SIG-M5 treated with dmso at 0.1 percent for 504 hours (cell line): Measurements from ENCODE around the gene HSPA9.
A peak's percentile ranks its signal among the peaks of the same experiment; 100 is the strongest.

ENCODE experiments used
- DNase-seq: peaks from one replicate; lab custom pipeline; 2025; ENCODE audit not compliant: unreplicated experiment; lab: John Stamatoyannopoulos, UW

Gene HSPA9

GRCh38 chr5:138536215-138536614, 39.0 kb downstream of the HSPA9 start:
- DNase-seq = no peak

- no peak for DNase-seq
Measured at GRCh38 chr5:138533973-138534941, 40.9 kb downstream of the HSPA9 start.

- no peak for DNase-seq
Measured at GRCh38 chr5:138529812-138530211, 45.4 kb downstream of the HSPA9 start.

- no peak for DNase-seq
Measured at GRCh38 chr5:138528744-138529469, 46.3 kb downstream of the HSPA9 start.

DNA sequence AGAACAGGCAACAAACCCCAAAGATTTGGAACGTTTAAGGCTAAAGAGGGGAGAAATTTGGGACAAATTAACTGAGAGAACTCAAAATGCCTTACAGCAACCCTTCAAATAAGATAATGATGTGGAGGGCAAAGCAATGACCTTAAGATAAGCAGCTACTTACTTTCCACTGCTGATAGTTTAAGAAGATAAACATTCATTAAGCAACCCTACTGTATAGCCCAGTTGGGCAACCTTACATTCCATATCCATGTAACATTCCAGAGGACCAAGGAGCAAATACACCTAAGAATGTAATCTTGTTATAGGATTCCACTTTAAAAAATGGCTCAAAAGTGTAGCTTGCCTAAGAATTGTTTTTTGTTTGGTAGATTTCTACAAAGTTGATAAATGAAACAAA, 47.0 kb downstream of the HSPA9 start:
- DNase-seq = no peak

DNA sequence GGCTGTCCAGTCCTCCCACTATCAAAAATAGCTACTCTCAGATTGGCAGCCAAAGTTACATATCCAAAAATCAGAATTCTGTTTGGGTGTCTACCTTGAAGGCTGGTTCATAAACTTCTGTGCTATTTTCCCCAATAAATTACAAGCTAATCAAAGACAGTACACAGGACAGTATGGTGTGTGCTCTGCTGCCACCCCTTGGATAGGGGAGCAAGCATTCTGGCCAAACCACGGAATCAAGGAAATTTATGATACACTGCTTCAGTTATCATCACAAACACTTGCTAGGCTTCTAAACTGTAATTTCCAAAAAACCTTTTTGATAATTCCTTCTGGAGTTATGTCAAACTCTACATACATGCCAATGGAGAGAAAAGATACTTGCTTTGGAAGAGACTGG, 48.0 kb downstream of the HSPA9 start:
- DNase-seq = no peak

- DNase-seq = no peak
Measured at GRCh38 chr5:138523406-138523805, 51.8 kb downstream of the HSPA9 start.

- DNase-seq = no peak
Measured at GRCh38 chr5:138520971-138521370, 54.2 kb downstream of the HSPA9 start.

- no peak for DNase-seq
Measured at GRCh38 chr5:138517437-138517836, 57.8 kb downstream of the HSPA9 start.

GRCh38 chr5:138515556-138516245, 59.5 kb downstream of the HSPA9 start:
- DNase-seq = no peak

GRCh38 chr5:138514021-138514420, 61.2 kb downstream of the HSPA9 start:
- DNase-seq = peak; percentile 42

DNA sequence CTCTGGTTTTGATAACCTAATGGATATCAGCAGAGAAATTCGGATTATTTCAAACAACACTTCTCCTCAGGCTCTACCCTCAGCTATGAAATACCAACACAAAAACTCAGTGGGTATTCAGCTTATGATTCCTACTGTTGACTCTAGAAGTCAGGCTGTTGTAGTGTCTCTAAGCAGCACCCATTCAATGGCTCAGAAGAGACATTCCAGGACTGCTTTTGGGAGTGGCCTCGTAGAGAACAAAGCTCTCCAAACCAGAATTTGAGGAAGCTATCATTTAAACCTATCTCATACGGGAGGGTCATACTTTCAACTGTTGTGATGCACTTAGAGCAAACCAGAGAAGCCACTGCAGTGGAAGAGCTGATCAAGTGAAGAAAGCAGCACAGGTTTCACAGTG, 66.2 kb downstream of the HSPA9 start:
- DNase-seq = no peak

DNA sequence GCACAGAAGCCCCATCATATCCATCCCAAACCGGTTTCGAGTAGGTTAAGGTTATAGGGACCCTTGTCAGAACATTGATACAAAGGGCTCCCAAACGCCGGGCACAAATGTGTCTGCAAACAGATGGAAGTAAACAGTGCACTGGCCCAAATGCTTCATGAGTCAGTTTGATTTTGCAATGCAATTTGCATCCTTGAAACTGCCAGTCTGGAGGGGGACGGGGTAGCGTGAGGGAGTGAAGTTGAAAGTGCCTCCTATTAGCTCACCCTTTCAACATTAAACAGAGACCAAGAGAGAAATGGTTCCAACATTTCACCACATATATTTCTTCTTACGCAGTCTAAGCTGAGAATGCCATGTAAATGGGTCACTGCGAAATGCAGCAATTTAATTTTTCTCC, 67.7 kb downstream of the HSPA9 start:
- peak; percentile 77 for DNase-seq

GRCh38 chr5:138506370-138507306, 68.6 kb downstream of the HSPA9 start:
- DNase-seq = no peak

DNA sequence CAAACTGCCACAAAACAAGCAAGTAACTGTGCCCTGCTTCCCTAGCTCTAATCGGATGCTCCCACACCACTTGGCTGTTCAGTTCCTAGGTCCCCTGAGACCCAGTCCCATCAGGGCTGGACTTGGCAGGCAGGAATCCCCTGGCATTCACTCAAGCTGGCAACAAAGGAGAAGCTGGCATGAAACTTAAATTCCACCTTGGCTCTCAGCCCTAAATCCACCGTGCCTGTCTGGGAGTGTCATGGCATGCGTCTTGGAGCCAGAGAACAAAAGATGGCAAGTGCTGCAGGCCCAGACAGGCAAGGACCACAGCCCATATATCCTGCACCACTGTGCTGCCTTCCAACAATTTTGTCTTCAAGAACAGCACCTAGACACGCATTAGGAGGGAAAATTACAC, 70.4 kb downstream of the HSPA9 start:
- no peak for DNase-seq
